OCI-LY7 (cell line): ENCODE data around the gene KLHL20. TPM values are rescaled to one million over a fixed set of nuclear protein-coding genes. Genes with fewer than 3 reads are reported as not detected.

Experiments used
- BruUV-seq: library from RNA; stranded (reverse); fragments of 400-500 nt; replicated peaks from 2 replicates; lab custom pipeline; 2021; lab: Mats Ljungman, UMichigan
- CTCF ChIA-PET: fragments of 300-600 bp; sonication (Branson Sonifier 250); formaldehyde crosslinking; loops from one replicate; lab custom pipeline; 2022; ENCODE audit warnings: antibody characterized with exemption; ENCODE audit not compliant: unreplicated experiment; lab: Charles Lee
- POLR2A ChIA-PET: fragments of 300-600 bp; sonication (Branson Sonifier 250); formaldehyde crosslinking; loops from one replicate; lab custom pipeline; 2022; ENCODE audit warnings: antibody characterized with exemption; lab: Charles Lee
- DNase-seq: peaks from one replicate; pipeline ENCODE4 v3.0.0-alpha.2; 2015; ENCODE audit warnings: low spot score
- H2AFZ ChIP-seq: fragments of 200-600 bp; sonication (generic), shearing (Covaris generic); 2 replicates; pipeline ENCODE4 v1.6.1; 2014; ENCODE audit warnings: mild to moderate bottlenecking, antibody characterized with exemption, low read length, moderate library complexity
- H3K27ac ChIP-seq: fragments of 200-600 bp; sonication (generic); 2 replicates; pipeline ENCODE4 v1.5.1; 2014; ENCODE audit warnings: mixed run types, low read depth, mild to moderate bottlenecking, moderate library complexity, low read length, inconsistent platforms; ENCODE audit not compliant: poor library complexity, severe bottlenecking
- H3K36me3 ChIP-seq: fragments of 200-600 bp; sonication (generic); 2 replicates; pipeline ENCODE4 v1.6.1; 2014; ENCODE audit warnings: mild to moderate bottlenecking, antibody characterized with exemption, low read length, moderate library complexity, mixed read lengths; ENCODE audit not compliant: insufficient read depth
- H3K4me1 ChIP-seq: fragments of 200-600 bp; sonication (generic); 2 replicates; pipeline ENCODE4 v1.5.1; 2014; ENCODE audit warnings: mild to moderate bottlenecking, low read length; ENCODE audit not compliant: insufficient read depth, poor library complexity, severe bottlenecking
- H3K4me2 ChIP-seq: fragments of 200-600 bp; sonication (generic); 2 replicates; pipeline ENCODE4 v1.6.1; 2014; ENCODE audit warnings: mild to moderate bottlenecking, low read length
- H3K4me3 ChIP-seq: fragments of 200-600 bp; sonication (generic); 2 replicates; pipeline ENCODE4 v1.5.1; 2014; ENCODE audit warnings: mild to moderate bottlenecking, low read depth, low read length; ENCODE audit not compliant: poor library complexity, severe bottlenecking
- H3K79me2 ChIP-seq: fragments of 200-600 bp; sonication (generic); 2 replicates; pipeline ENCODE4 v1.6.1; 2016; ENCODE audit warnings: low read depth, mild to moderate bottlenecking, low read length, moderate library complexity, mixed read lengths; ENCODE audit not compliant: insufficient read depth
- H3K9me2 ChIP-seq: fragments of 200-600 bp; sonication (generic); 2 replicates; pipeline ENCODE4 v1.6.1; 2016; ENCODE audit warnings: mild to moderate bottlenecking, low read length, mixed read lengths; ENCODE audit not compliant: insufficient read depth
- H3K9me3 ChIP-seq: fragments of 200-600 bp; sonication (generic); 2 replicates; pipeline ENCODE4 v1.6.1; 2014; ENCODE audit warnings: mild to moderate bottlenecking, mixed run types, low read length, mixed read lengths
- H4K20me1 ChIP-seq: fragments of 200-600 bp; sonication (generic); 2 replicates; pipeline ENCODE4 v1.6.1; 2014; ENCODE audit warnings: mild to moderate bottlenecking, antibody characterized with exemption, low read length, moderate library complexity, mixed read lengths; ENCODE audit not compliant: insufficient read depth
- EZH2phosphoT487 ChIP-seq: fragments of 200-600 bp; sonication (generic); IDR thresholded peaks from 2 replicates; pipeline ENCODE4 v1.6.1; 2018; ENCODE audit warnings: low read depth, borderline replicate concordance, mild to moderate bottlenecking, mixed run types, antibody characterized with exemption, low read length, moderate library complexity, mixed read lengths
- intact Hi-C: fragments of 100-400 bp; cut with micrococcal nuclease; formaldehyde crosslinking; loops from one replicate; pipeline ENCODE4 v1.10.0; 2022; ENCODE audit not compliant: unreplicated experiment
- total RNA-seq, 2 experiments: library from RNA; depleted of rRNA in 1 of 2; stranded (reverse); fragments of >200 nt in 1 of 2; shearing (Covaris generic) in 1 of 2; gene quantifications; 2 replicates each; pipeline ENCODE4 v1.2.3, GENCODE V29; 2014 to 2022
- TF ChIP-seq, protein P1 (sequence below): fragments of 200-600 bp; sonication (generic); conservative IDR thresholded peaks from 2 replicates; pipeline ENCODE4 v1.5.1; 2014; ENCODE audit warnings: mild to moderate bottlenecking, antibody characterized with exemption, low read length, moderate library complexity, mixed read lengths

KLHL20 gene
- total RNA-seq, 2 experiments from 2014 or later: 17.5 to 22.6 TPM

DNA sequence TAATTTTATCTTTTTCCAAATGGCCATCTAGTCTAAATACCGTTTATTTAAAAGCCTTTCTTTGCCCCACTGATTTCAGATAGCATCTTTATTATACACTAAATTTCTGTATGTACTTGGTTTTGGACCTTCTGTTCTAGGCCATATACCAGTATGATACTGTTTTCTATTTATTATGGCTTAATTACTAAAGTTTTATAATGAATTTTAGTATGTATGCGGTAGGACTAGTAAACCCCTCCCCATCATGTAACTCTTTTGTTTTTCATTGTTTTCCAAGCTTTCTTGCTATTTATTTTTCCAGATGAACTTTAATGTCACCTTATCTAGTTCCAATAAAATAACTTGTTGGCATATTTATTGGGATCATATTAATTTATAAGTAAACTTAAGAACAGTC lies 29.9 kb downstream of the KLHL20 start:
- Histone ChIP-seq H2AFZ (no peak overlapping the region), H3K9me3 (no peaks in the 10 kb centered on the region), H4K20me1 (no peaks in the 10 kb centered on the region), H3K4me2 (no peak overlapping the region), H3K36me3 (peaks cover 27% of the 10 kb centered on the region), H3K27ac (no peak overlapping the region), H3K9me2 (no peaks in the 10 kb centered on the region), H3K4me1 (no peaks in the 10 kb centered on the region), H3K4me3 (no peak overlapping the region), H3K79me2 (peaks cover 67% of the 10 kb centered on the region)
- ChIA-PET POLR2A (no interaction called here), CTCF (no interaction called here)
- no peak for DNase-seq
- intact Hi-C loops: no loop called here
- TF ChIP-seq, protein P1, sequence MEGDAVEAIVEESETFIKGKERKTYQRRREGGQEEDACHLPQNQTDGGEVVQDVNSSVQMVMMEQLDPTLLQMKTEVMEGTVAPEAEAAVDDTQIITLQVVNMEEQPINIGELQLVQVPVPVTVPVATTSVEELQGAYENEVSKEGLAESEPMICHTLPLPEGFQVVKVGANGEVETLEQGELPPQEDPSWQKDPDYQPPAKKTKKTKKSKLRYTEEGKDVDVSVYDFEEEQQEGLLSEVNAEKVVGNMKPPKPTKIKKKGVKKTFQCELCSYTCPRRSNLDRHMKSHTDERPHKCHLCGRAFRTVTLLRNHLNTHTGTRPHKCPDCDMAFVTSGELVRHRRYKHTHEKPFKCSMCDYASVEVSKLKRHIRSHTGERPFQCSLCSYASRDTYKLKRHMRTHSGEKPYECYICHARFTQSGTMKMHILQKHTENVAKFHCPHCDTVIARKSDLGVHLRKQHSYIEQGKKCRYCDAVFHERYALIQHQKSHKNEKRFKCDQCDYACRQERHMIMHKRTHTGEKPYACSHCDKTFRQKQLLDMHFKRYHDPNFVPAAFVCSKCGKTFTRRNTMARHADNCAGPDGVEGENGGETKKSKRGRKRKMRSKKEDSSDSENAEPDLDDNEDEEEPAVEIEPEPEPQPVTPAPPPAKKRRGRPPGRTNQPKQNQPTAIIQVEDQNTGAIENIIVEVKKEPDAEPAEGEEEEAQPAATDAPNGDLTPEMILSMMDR: no peak
- TF ChIP-seq EZH2phosphoT487: no peak
- no TSS peak for BruUV-seq

DNA sequence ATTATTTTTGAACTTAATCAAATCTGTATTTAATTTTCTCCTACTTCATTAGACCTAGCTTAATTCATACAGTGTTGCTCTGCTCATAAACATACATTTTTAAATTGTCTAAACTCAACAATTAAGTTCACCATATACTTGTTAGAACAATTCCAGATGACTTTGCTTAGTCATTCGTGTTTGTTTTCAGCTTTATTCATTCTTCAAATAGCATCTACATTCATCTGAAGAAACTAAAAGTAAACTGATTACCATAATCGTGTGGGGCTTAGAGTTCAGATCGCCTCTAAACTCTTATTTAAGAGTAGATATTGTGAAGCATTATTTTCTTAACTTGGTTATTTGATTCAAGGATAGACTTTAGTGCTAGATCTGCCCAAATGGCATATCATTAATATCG lies 34.4 kb downstream of the KLHL20 start:
- CTCF ChIA-PET: no interaction called here
- BruUV-seq: no TSS peak
- H4K20me1 ChIP-seq: no peaks in the 10 kb centered on the region
- no peaks in the 10 kb centered on the region for H3K9me3 ChIP-seq
- H3K4me2 ChIP-seq: no peak overlapping the region
- no peak for DNase-seq
- no peak overlapping the region for H3K4me3 ChIP-seq
- peaks cover 39% of the 10 kb centered on the region; the same call in 1 of the 2 replicates for H3K79me2 ChIP-seq
- H3K36me3 ChIP-seq: peaks cover 32% of the 10 kb centered on the region
- no peaks in the 10 kb centered on the region for H3K4me1 ChIP-seq
- no peaks in the 10 kb centered on the region for H3K9me2 ChIP-seq
- TF ChIP-seq, protein P1: no peak
- TF ChIP-seq EZH2phosphoT487: no peak
- H3K27ac ChIP-seq: no peak overlapping the region
- intact Hi-C loops: no loop called here
- POLR2A ChIA-PET: interaction anchor here (0.9 to 1.0 kb wide), 2 partner anchors 11 to 18 kb away, joined by 3 read pairs; no protein-coding TSS in a partner anchor
- H2AFZ ChIP-seq: no peak overlapping the region

DNA sequence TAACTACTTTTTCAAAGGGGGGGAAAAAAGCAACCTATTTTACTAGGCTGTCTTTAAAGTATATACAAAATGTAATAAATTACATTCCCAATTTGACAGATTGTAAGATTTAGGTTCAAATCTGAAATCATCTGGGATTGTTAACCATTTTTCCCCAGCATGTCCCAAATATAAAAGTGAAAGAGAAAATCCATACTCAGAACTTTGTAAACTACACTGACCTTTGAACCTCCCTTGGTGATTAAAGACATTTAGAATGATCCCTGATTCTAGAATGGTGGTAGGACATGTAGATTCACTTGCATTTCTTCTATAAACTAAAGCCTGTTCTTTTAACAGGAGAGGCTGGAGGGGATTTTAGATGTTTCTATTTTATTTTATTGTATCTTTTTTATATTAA lies 39.0 kb downstream of the KLHL20 start:
- Histone ChIP-seq H2AFZ (no peak overlapping the region), H3K36me3 (peaks cover 71% of the 10 kb centered on the region), H3K4me1 (no peaks in the 10 kb centered on the region), H3K4me3 (no peak overlapping the region), H3K27ac (no peak overlapping the region), H3K4me2 (no peak overlapping the region), H3K9me2 (no peaks in the 10 kb centered on the region), H3K9me3 (no peaks in the 10 kb centered on the region), H3K79me2 (no peaks in the 10 kb centered on the region), H4K20me1 (no peaks in the 10 kb centered on the region)
- CTCF ChIA-PET: no interaction called here
- intact Hi-C loops: no loop called here
- DNase-seq: no peak
- BruUV-seq: TSS peak; percentile 45
- TF ChIP-seq, protein P1: no peak
- TF ChIP-seq EZH2phosphoT487: no peak
- POLR2A ChIA-PET: interaction anchor here (0.7 kb wide), 1 partner anchor 900 kb away, joined by 5 read pairs; no protein-coding TSS in a partner anchor
